Hair follicular keratinocyte (primary cell): ENCODE results near the gene SYNCRIP. TPM values are rescaled to one million over a fixed set of nuclear protein-coding genes. Genes with fewer than 3 reads are reported as not detected.

Experiments used
- total RNA-seq: library from RNA; depleted of rRNA; stranded (reverse); fragments of >200 nt; gene quantifications from 2 replicates; pipeline ENCODE4 v1.2.3, GENCODE V29; 2015

The SYNCRIP gene
- total RNA-seq: 47.3 and 69.1 TPM in 2 replicates

GRCh38 chr6:85642774-85643536 lies at the start of gene SYNCRIP:
TSS of gene SYNCRIP (minus strand) at chr6:85642886. CDS start at chr6:85641439, 1,447 bp downstream.

GRCh38 chr6:85593438-85594196 lies 49.1 kb downstream of the SYNCRIP start, which contains the start of gene SNX14:
TSS of gene SNX14 (minus strand) at chr6:85593858. CDS start at chr6:85593718, 140 bp downstream.

Other genes with a start within 250 kb of the SYNCRIP start
- gene NT5E, start 192.8 kb downstream of the SYNCRIP start, total RNA-seq: 108 and 248 TPM in 2 replicates
- gene SNX14, start 49.0 kb downstream of the SYNCRIP start, total RNA-seq: 71.3 and 75.8 TPM in 2 replicates